RKO (cell line): ENCODE data around the gene TRIM8.

Experiments
- DNase-seq: peaks from one replicate; pipeline ENCODE4 v3.0.0-alpha.2; 2016; ENCODE audit warnings: low spot score

TRIM8 gene

GRCh38 chr10:102701796-102702195, 57.5 kb downstream of the TRIM8 start:
- no peak for DNase-seq

GRCh38 chr10:102702742-102703141, 58.5 kb downstream of the TRIM8 start:
- no peak for DNase-seq

- DNase-seq: no peak
These were observed 60.6 kb downstream of the TRIM8 start for GRCh38 chr10:102704915-102705314.

- DNase-seq: no peak
These were observed 61.3 kb downstream of the TRIM8 start for GRCh38 chr10:102705531-102705930.
